ENCODE results near the gene RDH14.

RDH14 gene

GRCh38 chr2:18560797-18561085 is 288 bp upstream of the RDH14 start:
- no peak for DNase-seq

GRCh38 chr2:18559531-18560030 is 872 bp downstream of the RDH14 start:
- no peak for DNase-seq

GRCh38 chr2:18558458-18558857 is 2.0 kb downstream of the RDH14 start:
- DNase-seq, result no peak

GRCh38 chr2:18557121-18557520 is 3.3 kb downstream of the RDH14 start:
- no peak for DNase-seq

GRCh38 chr2:18552351-18553077 is 7.9 kb downstream of the RDH14 start:
- DNase-seq, result no peak

- DNase-seq, result no peak
Measured at GRCh38 chr2:18551623-18552022, 8.8 kb downstream of the RDH14 start.

- no peak for DNase-seq
Measured at GRCh38 chr2:18551169-18551568, 9.3 kb downstream of the RDH14 start.

- DNase-seq, result no peak
Measured at GRCh38 chr2:18550433-18550832, 10.0 kb downstream of the RDH14 start.

- no peak for DNase-seq
Measured at GRCh38 chr2:18549083-18549482, 11.4 kb downstream of the RDH14 start.

- no peak for DNase-seq
Measured at GRCh38 chr2:18548621-18549020, 11.8 kb downstream of the RDH14 start.

GRCh38 chr2:18546567-18546966 is 13.9 kb downstream of the RDH14 start:
- no peak for DNase-seq

GRCh38 chr2:18545384-18545783 is 15.1 kb downstream of the RDH14 start:
- DNase-seq, result no peak

GRCh38 chr2:18544171-18544570 is 16.3 kb downstream of the RDH14 start:
- DNase-seq, result no peak

- peak; percentile 23 for DNase-seq
Measured at GRCh38 chr2:18540872-18541271, 19.6 kb downstream of the RDH14 start.

- no peak for DNase-seq
Measured at GRCh38 chr2:18536697-18537096, 23.8 kb downstream of the RDH14 start.

- DNase-seq, result no peak
Measured at GRCh38 chr2:18536100-18536499, 24.4 kb downstream of the RDH14 start.

- DNase-seq, result no peak
Measured at GRCh38 chr2:18531194-18531593, 29.3 kb downstream of the RDH14 start.

GRCh38 chr2:18527822-18528221 is 32.6 kb downstream of the RDH14 start:
- no peak for DNase-seq

- no peak for DNase-seq
Measured at GRCh38 chr2:18527326-18527725, 33.1 kb downstream of the RDH14 start.

GRCh38 chr2:18526429-18526828 is 34.0 kb downstream of the RDH14 start:
- no peak for DNase-seq

GRCh38 chr2:18525852-18526251 is 34.6 kb downstream of the RDH14 start:
- DNase-seq, result no peak

- no peak for DNase-seq
Measured at GRCh38 chr2:18525236-18525635, 35.2 kb downstream of the RDH14 start.

- no peak for DNase-seq
Measured at GRCh38 chr2:18522484-18523146, 37.8 kb downstream of the RDH14 start.

All from activated CD4-positive, alpha-beta T cell treated with anti-CD3 and anti-CD28 coated beads, Interleukin-10, Interleukin-2, amounts not matched to agents 100 ng/mL and 50 ng/mL, durations not matched to agents 16 hours and 8 hours (primary cell).